Left ventricle myocardium superior (tissue), 1 donor: Measurements from ENCODE around the gene WDFY2. TPM values are rescaled to one million over a fixed set of nuclear protein-coding genes. Genes with fewer than 3 reads are reported as not detected.
"Not testable (repeated sequence)": the region's sequence is repeated elsewhere in the genome, so short reads cannot be mapped to it uniquely, and the experiment has no call there.

Experiments
- ATAC-seq: fragments of 200-7000 bp; cut with Tn5 transposase; one replicate; pipeline ENCODE4 v1.9.1; 2020; ENCODE audit warnings: mild to moderate bottlenecking, moderate library complexity
- DNase-seq: peaks from one replicate; pipeline ENCODE4 v3.0.0-alpha.2; 2020
- intact Hi-C: fragments of 100-400 bp; cut with micrococcal nuclease; formaldehyde crosslinking; loops from one replicate; pipeline ENCODE4 v1.11.0; 2022
- total RNA-seq: library from RNA; stranded (reverse); fragmentation: NEBNext Ultra II Directional; extraction: Animal tissue kit (Norgen Biotek cat#: 25700); gene quantifications from one replicate; pipeline ENCODE4 v1.2.1, GENCODE V29; 2021
- donor health status: DM: no; HTN: yes; CAD: no; lungs with severe emphysema.

The WDFY2 gene
- total RNA-seq, 1 donor from 2014 or later, result 4.9 TPM

GRCh38 chr13:51645154-51645650, 60.9 kb downstream of the WDFY2 start:
- DNase-seq (no peak), ATAC-seq (peak; percentile 77)
- intact Hi-C loops, result no loop called here

GRCh38 chr13:51645761-51646670, 61.8 kb downstream of the WDFY2 start:
- ATAC-seq (no peak), DNase-seq (no peak)
- intact Hi-C loops, result no loop called here

- DNase-seq, result no peak
- intact Hi-C loops, result no loop called here
- ATAC-seq, result no peak
These were observed 62.8 kb downstream of the WDFY2 start for GRCh38 chr13:51647067-51647466.

- intact Hi-C loops, result loop anchor here (10.0 kb wide), 1 partner anchor 53 kb away; no protein-coding TSS in a partner anchor
- not testable (repeated sequence) for DNase-seq, ATAC-seq
These were observed 67.9 kb downstream of the WDFY2 start for GRCh38 chr13:51652193-51652592.

GRCh38 chr13:51659276-51660127, 75.2 kb downstream of the WDFY2 start:
- ATAC-seq (peak; percentile 78), DNase-seq (no peak)
- intact Hi-C loops, result loop anchor here (10.0 kb wide), 1 partner anchor 45 kb away; no protein-coding TSS in a partner anchor

GRCh38 chr13:51660813-51661212, 76.6 kb downstream of the WDFY2 start:
- intact Hi-C loops, result no loop called here
- ATAC-seq (no peak), DNase-seq (no peak)

- intact Hi-C loops, result no loop called here
- DNase-seq (no peak), ATAC-seq (peak; percentile 72)
These were observed 80.0 kb downstream of the WDFY2 start for GRCh38 chr13:51663973-51664957.

- no peak for DNase-seq
- no peak for ATAC-seq
- intact Hi-C loops, result no loop called here
These were observed 81.2 kb downstream of the WDFY2 start for GRCh38 chr13:51665456-51665855.

GRCh38 chr13:51666374-51666773, 82.1 kb downstream of the WDFY2 start:
- ATAC-seq (no peak), DNase-seq (no peak)
- intact Hi-C loops, result no loop called here

GRCh38 chr13:51666839-51667238, 82.6 kb downstream of the WDFY2 start:
- ATAC-seq, result no peak
- no peak for DNase-seq
- intact Hi-C loops, result no loop called here

- intact Hi-C loops, result no loop called here
- no peak for ATAC-seq
These were observed 84.4 kb downstream of the WDFY2 start for GRCh38 chr13:51668580-51669195.

GRCh38 chr13:51673165-51673564, 88.9 kb downstream of the WDFY2 start:
- ATAC-seq (no peak), DNase-seq (no peak)
- intact Hi-C loops, result loop anchor here (10.0 kb wide), 1 partner anchor 52 kb away; no protein-coding TSS in a partner anchor

More at GRCh38 chr13:51668580-51669195, 84.4 kb downstream of the WDFY2 start:
- no peak for DNase-seq

GRCh38 chr13:51674276-51674675, 90.0 kb downstream of the WDFY2 start:
- ATAC-seq (no peak), DNase-seq (no peak)
- intact Hi-C loops, result loop anchor here (10.0 kb wide), 1 partner anchor 51 kb away; no protein-coding TSS in a partner anchor

- ATAC-seq (no peak), DNase-seq (no peak)
- intact Hi-C loops, result loop anchor here (10.0 kb wide), 1 partner anchor 49 kb away; no protein-coding TSS in a partner anchor
These were observed 91.1 kb downstream of the WDFY2 start for GRCh38 chr13:51675385-51675784.

GRCh38 chr13:51675877-51676276, 91.6 kb downstream of the WDFY2 start:
- DNase-seq (no peak), ATAC-seq (no peak)
- intact Hi-C loops, result loop anchor here (10.0 kb wide), 1 partner anchor 49 kb away; no protein-coding TSS in a partner anchor

- no peak for ATAC-seq
- intact Hi-C loops, result loop anchor here (10.0 kb wide), 1 partner anchor 48 kb away; no protein-coding TSS in a partner anchor
These were observed 92.5 kb downstream of the WDFY2 start for GRCh38 chr13:51676739-51677138.

GRCh38 chr13:51678420-51678819, 94.2 kb downstream of the WDFY2 start:
- ATAC-seq, result no peak
- intact Hi-C loops, result loop anchor here (10.0 kb wide), 1 partner anchor 46 kb away; no protein-coding TSS in a partner anchor
- no peak for DNase-seq

More at GRCh38 chr13:51676739-51677138, 92.5 kb downstream of the WDFY2 start:
- no peak for DNase-seq

- intact Hi-C loops, result loop anchor here (10.0 kb wide), 1 partner anchor 45 kb away; no protein-coding TSS in a partner anchor
- no peak for ATAC-seq
- DNase-seq, result no peak
These were observed 95.4 kb downstream of the WDFY2 start for GRCh38 chr13:51679616-51680015.
